Measurements from ENCODE around the gene KIF3B. TPM values are rescaled to one million over a fixed set of nuclear protein-coding genes. Genes with fewer than 3 reads are reported as not detected.

Gene KIF3B
- total and polyA plus RNA-seq, 2 of the 13 experiments (the other 11 are each of a cell fraction or from before 2014, with no cell fraction given): 23.6 to 28.8 TPM

- TF ChIP-seq, protein P1, sequence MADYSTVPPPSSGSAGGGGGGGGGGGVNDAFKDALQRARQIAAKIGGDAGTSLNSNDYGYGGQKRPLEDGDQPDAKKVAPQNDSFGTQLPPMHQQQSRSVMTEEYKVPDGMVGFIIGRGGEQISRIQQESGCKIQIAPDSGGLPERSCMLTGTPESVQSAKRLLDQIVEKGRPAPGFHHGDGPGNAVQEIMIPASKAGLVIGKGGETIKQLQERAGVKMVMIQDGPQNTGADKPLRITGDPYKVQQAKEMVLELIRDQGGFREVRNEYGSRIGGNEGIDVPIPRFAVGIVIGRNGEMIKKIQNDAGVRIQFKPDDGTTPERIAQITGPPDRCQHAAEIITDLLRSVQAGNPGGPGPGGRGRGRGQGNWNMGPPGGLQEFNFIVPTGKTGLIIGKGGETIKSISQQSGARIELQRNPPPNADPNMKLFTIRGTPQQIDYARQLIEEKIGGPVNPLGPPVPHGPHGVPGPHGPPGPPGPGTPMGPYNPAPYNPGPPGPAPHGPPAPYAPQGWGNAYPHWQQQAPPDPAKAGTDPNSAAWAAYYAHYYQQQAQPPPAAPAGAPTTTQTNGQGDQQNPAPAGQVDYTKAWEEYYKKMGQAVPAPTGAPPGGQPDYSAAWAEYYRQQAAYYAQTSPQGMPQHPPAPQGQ (CRISPR knock-in tag; IDR thresholded peaks at IDR 0.05; ENCODE audit: borderline replicate concordance): 0 out of 2 replicates have a peak, but pooled peaks have one; percentile 39
- TF ChIP-seq TCF7L2 (IDR thresholded peaks at IDR 0.05; ENCODE audit: low read depth, low read length) (no peak), ZNF576 (CRISPR knock-in tag; IDR thresholded peaks at IDR 0.05) (no peak), ZNF749 (CRISPR knock-in tag; IDR thresholded peaks at IDR 0.05; ENCODE audit: borderline replicate concordance) (no peak; the same call in 1 of the 2 replicates), PHF21A (CRISPR knock-in tag; IDR thresholded peaks at IDR 0.05) (peak; percentile 97), ETV5 (CRISPR knock-in tag; IDR thresholded peaks at IDR 0.05; ENCODE audit: borderline replicate concordance) (peak; percentile 66; the same call in 1 of the 2 replicates), MYC (CRISPR knock-in tag; IDR thresholded peaks at IDR 0.05; ENCODE audit: borderline replicate concordance) (peak; percentile 41; the same call in 1 of the 2 replicates), FOXC1 (CRISPR knock-in tag; IDR thresholded peaks at IDR 0.05; ENCODE audit: borderline replicate concordance) (peak; percentile 62; the same call in 1 of the 2 replicates), ZNF564 (CRISPR knock-in tag; IDR thresholded peaks at IDR 0.05) (no peak; the same call in none of the 2 replicates), KDM1A (CRISPR knock-in tag; IDR thresholded peaks at IDR 0.05) (peak; percentile 99), ZFP37 (CRISPR knock-in tag; IDR thresholded peaks at IDR 0.05; ENCODE audit: borderline replicate concordance) (no peak), KDM3A (CRISPR knock-in tag; IDR thresholded peaks at IDR 0.05; ENCODE audit: low read depth) (peak; percentile 85; the same call in 1 of the 2 replicates), ZSCAN22 (CRISPR knock-in tag; IDR thresholded peaks at IDR 0.05) (no peak), ZNF639 (CRISPR knock-in tag; conservative IDR thresholded peaks at IDR 0.05) (peak; percentile 37), STAT5B (CRISPR knock-in tag; IDR thresholded peaks at IDR 0.05) (no peak), MED1 (CRISPR knock-in tag; IDR thresholded peaks at IDR 0.05) (peak; percentile 96), NONO (IDR thresholded peaks at IDR 0.05) (no peak), NONO (CRISPR knock-in tag; conservative IDR thresholded peaks at IDR 0.05) (peak; percentile 59; the same call in 1 of the 2 replicates)
- TF ChIP-seq, protein P2, sequence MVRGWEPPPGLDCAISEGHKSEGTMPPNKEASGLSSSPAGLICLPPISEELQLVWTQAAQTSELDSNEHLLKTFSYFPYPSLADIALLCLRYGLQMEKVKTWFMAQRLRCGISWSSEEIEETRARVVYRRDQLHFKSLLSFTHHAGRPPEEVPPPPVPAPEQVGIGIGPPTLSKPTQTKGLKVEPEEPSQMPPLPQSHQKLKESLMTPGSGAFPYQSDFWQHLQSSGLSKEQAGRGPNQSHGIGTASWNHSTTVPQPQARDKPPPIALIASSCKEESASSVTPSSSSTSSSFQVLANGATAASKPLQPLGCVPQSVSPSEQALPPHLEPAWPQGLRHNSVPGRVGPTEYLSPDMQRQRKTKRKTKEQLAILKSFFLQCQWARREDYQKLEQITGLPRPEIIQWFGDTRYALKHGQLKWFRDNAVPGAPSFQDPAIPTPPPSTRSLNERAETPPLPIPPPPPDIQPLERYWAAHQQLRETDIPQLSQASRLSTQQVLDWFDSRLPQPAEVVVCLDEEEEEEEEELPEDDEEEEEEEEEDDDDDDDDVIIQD (CRISPR knock-in tag; IDR thresholded peaks at IDR 0.05; ENCODE audit: low read depth): peak; percentile 98
- TF ChIP-seq, protein P3, sequence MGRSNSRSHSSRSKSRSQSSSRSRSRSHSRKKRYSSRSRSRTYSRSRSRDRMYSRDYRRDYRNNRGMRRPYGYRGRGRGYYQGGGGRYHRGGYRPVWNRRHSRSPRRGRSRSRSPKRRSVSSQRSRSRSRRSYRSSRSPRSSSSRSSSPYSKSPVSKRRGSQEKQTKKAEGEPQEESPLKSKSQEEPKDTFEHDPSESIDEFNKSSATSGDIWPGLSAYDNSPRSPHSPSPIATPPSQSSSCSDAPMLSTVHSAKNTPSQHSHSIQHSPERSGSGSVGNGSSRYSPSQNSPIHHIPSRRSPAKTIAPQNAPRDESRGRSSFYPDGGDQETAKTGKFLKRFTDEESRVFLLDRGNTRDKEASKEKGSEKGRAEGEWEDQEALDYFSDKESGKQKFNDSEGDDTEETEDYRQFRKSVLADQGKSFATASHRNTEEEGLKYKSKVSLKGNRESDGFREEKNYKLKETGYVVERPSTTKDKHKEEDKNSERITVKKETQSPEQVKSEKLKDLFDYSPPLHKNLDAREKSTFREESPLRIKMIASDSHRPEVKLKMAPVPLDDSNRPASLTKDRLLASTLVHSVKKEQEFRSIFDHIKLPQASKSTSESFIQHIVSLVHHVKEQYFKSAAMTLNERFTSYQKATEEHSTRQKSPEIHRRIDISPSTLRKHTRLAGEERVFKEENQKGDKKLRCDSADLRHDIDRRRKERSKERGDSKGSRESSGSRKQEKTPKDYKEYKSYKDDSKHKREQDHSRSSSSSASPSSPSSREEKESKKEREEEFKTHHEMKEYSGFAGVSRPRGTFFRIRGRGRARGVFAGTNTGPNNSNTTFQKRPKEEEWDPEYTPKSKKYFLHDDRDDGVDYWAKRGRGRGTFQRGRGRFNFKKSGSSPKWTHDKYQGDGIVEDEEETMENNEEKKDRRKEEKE (IDR thresholded peaks at IDR 0.05): no peak
- TF ChIP-seq, protein P4, sequence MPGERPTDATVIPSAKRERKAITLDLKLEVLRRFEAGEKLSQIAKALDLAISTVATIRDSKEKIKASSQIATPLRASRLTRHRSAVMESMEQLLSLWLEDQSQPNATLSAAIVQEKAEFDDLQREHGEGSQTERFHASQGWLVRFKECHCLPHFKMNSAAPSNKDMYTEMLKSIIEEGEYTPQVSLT (CRISPR knock-in tag; IDR thresholded peaks at IDR 0.05; ENCODE audit: borderline replicate concordance, low read depth): no peak
These were observed 12.4 kb downstream of the KIF3B start (continued) for GRCh38 chr20:32289661-32290431.
